Progenitor cell of endocrine pancreas (in vitro differentiated cells): ENCODE measurements around the gene ZFYVE21. TPM values are rescaled to one million over a fixed set of nuclear protein-coding genes. Genes with fewer than 3 reads are reported as not detected.
A peak's percentile ranks its signal among the peaks of the same experiment; 100 is the strongest.

Experiments
- DNase-seq: peaks from one replicate; pipeline ENCODE4 v3.0.0; 2021; ENCODE audit warnings: low spot score; ENCODE audit not compliant: unreplicated experiment
- H3K27ac Mint-ChIP-seq: 2 replicates; pipeline ENCODE4 v1.8.0; 2021; ENCODE audit warnings: mild to moderate bottlenecking, moderate library complexity, mixed read lengths
- H3K27me3 Mint-ChIP-seq: 2 replicates; pipeline ENCODE4 v1.8.0; 2021; ENCODE audit warnings: mixed read lengths
- H3K36me3 Mint-ChIP-seq: 2 replicates; pipeline ENCODE4 v1.8.0; 2022; ENCODE audit warnings: mixed read lengths; ENCODE audit not compliant: insufficient read depth
- H3K4me1 Mint-ChIP-seq: 2 replicates; pipeline ENCODE4 v1.8.0; 2021; ENCODE audit warnings: low read depth, mixed read lengths
- H3K4me3 Mint-ChIP-seq: 2 replicates; pipeline ENCODE4 v1.8.0; 2021; ENCODE audit warnings: low read depth, mild to moderate bottlenecking, moderate library complexity, mixed read lengths
- H3K9me3 Mint-ChIP-seq: 2 replicates; pipeline ENCODE4 v1.8.0; 2021; ENCODE audit warnings: low read depth, mixed read lengths
- CTCF ChIP-seq: fragments of 200-600 bp; sonication (generic); IDR thresholded peaks from one replicate; pipeline ENCODE4 v1.5.0; 2021; ENCODE audit warnings: antibody characterized with exemption, mild to moderate bottlenecking; ENCODE audit not compliant: unreplicated experiment
- total RNA-seq: library from RNA; stranded (reverse); gene quantifications from 2 replicates; pipeline ENCODE4 v1.2.1, GENCODE V29; 2021

Gene ZFYVE21
- total RNA-seq, 1 donor from 2014 or later, result 47.2 TPM

GRCh38 chr14:103707329-103708263 lies 8.0 kb upstream of the ZFYVE21 start:
- Mint-ChIP-seq H3K9me3 (no peaks in the 10 kb centered on the region), H3K36me3 (peaks cover 2% of the 10 kb centered on the region), H3K4me1 (no peaks in the 10 kb centered on the region), H3K4me3 (no peak overlapping the region), H3K27ac (no peak overlapping the region), H3K27me3 (no peaks in the 10 kb centered on the region)
- no peak for TF ChIP-seq CTCF
- no peak for DNase-seq

GRCh38 chr14:103708750-103709187 lies 6.8 kb upstream of the ZFYVE21 start:
- TF ChIP-seq CTCF, result no peak
- peak overlapping the region; percentile 64 for H3K27ac Mint-ChIP-seq
- H3K27me3 Mint-ChIP-seq, result no peaks in the 10 kb centered on the region
- no peak for DNase-seq
- no peak overlapping the region for H3K4me3 Mint-ChIP-seq
- no peaks in the 10 kb centered on the region for H3K36me3 Mint-ChIP-seq
- peaks cover 2% of the 10 kb centered on the region for H3K4me1 Mint-ChIP-seq
- no peaks in the 10 kb centered on the region for H3K9me3 Mint-ChIP-seq

DNA sequence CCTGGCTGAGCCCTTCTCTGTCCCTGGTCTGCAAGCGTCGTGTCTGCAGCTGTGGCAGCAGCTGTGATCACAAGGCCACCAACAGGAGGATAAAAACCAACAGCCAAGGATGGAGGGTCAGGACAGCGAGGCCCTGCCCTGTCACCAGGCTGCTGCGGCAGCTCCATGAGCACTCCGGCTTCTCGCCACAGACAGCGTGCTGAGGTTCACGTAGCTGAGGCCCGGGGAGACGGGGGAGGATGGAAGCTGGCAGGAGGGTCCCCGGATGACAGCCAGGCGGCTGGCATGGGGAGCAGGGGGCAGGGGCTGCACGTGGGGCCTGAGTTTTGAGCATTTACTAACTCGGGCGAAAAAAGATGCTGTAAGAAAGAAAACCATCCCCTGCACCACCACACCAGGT lies 5.8 kb upstream of the ZFYVE21 start:
- Mint-ChIP-seq H3K4me1 (peaks cover 4% of the 10 kb centered on the region), H3K36me3 (no peaks in the 10 kb centered on the region), H3K27ac (no peak overlapping the region), H3K9me3 (no peaks in the 10 kb centered on the region), H3K27me3 (no peaks in the 10 kb centered on the region), H3K4me3 (no peak overlapping the region)
- TF ChIP-seq CTCF, result no peak
- DNase-seq, result no peak

DNA sequence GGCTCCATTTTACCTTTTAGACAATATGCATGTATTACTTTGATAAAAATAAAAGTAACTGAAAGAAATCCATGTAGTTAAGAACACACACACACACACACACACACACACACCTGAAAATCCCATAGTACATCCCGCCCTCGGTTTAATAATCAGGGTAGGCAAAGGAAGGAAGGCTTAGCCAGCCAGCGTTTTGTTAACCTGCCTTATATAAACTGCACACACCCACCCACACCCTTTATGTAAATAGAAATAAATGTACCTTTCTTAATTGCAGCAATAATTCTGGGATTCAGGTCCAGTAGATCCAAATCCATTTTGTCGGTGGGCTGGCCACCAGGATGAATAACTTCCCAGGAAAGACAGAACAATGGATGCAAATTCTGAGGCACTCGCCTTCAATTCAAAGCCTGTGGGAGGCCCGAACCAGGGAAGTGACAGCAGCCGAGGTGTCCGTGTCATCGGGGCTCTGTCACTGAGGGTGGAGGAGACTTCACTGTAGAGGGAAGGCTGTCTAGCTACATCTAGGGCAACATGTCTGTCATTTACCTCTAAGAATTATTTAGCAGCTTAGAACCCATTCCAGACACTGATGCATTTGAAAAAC lies 4.7 kb upstream of the ZFYVE21 start:
- DNase-seq, result no peak
- no peak overlapping the region for H3K4me3 Mint-ChIP-seq
- no peaks in the 10 kb centered on the region for H3K27me3 Mint-ChIP-seq
- H3K4me1 Mint-ChIP-seq, result peaks cover 6% of the 10 kb centered on the region
- no peak for TF ChIP-seq CTCF
- H3K36me3 Mint-ChIP-seq, result no peaks in the 10 kb centered on the region
- H3K27ac Mint-ChIP-seq, result peak overlapping the region; percentile 69
- H3K9me3 Mint-ChIP-seq, result no peaks in the 10 kb centered on the region

DNA sequence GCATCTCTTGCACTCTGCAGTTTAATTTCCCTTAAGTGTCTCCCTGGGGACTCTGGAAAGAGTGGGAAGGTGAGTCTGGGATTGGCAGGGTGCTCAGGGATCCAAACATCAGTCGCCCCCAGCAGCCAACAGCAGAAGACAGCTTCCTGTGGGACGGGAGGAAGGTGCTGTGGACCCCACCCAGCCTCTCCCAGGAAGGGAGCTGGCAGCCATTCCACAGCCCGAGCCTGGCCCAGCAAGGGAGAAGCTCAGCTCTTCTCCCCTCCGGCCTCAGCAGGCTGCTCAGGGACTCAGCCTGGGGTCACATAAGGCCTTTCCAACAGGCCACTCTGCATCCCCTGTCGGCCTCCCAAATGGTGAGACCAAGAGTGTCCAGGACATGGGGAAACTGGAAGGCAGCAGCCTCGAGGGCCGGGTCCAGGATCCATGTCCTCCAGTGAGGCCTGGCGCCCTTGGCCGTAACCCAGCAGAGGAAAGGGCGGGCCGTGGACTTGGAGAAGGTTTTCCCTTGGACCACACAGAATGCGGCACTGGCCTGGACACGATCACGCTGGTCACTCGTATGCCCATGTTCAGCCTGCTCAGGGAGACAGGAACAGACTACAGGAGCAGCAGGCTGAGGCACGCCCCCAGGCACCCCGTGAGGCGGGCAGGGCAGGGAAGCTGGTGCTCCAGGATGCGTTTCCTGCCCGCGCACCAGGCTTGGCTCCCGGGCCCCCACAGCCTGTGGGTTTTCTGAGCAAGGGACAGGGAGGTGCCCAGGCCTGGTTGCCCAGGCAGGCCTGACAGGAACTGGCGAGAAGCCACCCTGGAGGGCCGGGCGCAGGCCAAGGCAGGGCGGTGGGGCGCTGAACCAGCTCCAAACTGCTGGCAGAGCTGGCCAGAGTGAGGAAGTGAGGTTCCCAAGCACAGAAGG lies 3.8 kb upstream of the ZFYVE21 start:
- peak overlapping the region; percentile 69 for H3K27ac Mint-ChIP-seq
- H3K4me1 Mint-ChIP-seq, result peaks cover 6% of the 10 kb centered on the region
- H3K9me3 Mint-ChIP-seq, result no peaks in the 10 kb centered on the region
- no peaks in the 10 kb centered on the region for H3K36me3 Mint-ChIP-seq
- no peak for TF ChIP-seq CTCF
- DNase-seq, result no peak
- H3K27me3 Mint-ChIP-seq, result no peaks in the 10 kb centered on the region
- H3K4me3 Mint-ChIP-seq, result no peak overlapping the region
